ENCODE data around the gene ZNF385D. TPM values are rescaled to one million over a fixed set of nuclear protein-coding genes. Genes with fewer than 3 reads are reported as not detected.

The ZNF385D gene
- total RNA-seq, 2 experiments from 2014 or later: not detected

DNA sequence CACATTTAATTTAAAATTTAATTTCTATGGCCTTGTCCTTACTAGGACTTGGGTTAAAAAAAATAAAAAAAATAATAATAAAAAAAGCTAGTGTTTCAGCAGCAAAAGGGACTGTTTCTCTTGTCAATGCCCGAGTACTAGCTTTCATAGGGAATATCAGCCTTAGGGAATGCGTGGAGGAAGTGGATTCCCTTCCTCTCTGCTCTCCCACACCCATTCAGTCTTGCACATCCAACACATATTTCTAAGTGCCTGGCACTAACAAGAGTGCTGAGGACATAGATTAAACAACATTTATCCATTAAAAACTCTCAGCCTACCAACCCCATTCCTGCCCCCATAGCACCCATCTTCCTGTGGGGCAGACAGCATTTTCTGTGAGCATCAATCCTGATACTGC, 6.2 kb downstream of the ZNF385D start:
- H3K27ac Mint-ChIP-seq: no peak overlapping the region
- no peak overlapping the region for H3K4me3 Mint-ChIP-seq
- CTCF ChIA-PET: no interaction called here
- no peak for DNase-seq
- H3K27me3 Mint-ChIP-seq (ENCODE audit: low read depth): peaks cover 2% of the 10 kb centered on the region
- no peaks in the 10 kb centered on the region for H3K4me1 Mint-ChIP-seq (ENCODE audit: low read depth)
- no peaks in the 10 kb centered on the region for H3K36me3 Mint-ChIP-seq (ENCODE audit: low read depth)
- peaks cover 2% of the 10 kb centered on the region for H3K9me3 Mint-ChIP-seq
- intact Hi-C loops (cut with micrococcal nuclease): no loop called here

- H3K36me3 Mint-ChIP-seq (ENCODE audit: low read depth): no peaks in the 10 kb centered on the region
- intact Hi-C loops (cut with micrococcal nuclease): no loop called here
- H3K9me3 Mint-ChIP-seq: peaks cover 2% of the 10 kb centered on the region
- CTCF ChIA-PET: no interaction called here
- no peaks in the 10 kb centered on the region for H3K4me1 Mint-ChIP-seq (ENCODE audit: low read depth)
- no peak for DNase-seq
- no peaks in the 10 kb centered on the region for H3K27me3 Mint-ChIP-seq (ENCODE audit: low read depth)
- no peak overlapping the region for H3K27ac Mint-ChIP-seq
- no peak overlapping the region for H3K4me3 Mint-ChIP-seq
Observed at GRCh38 chr3:21738935-21739702, 11.9 kb downstream of the ZNF385D start.

GRCh38 chr3:21738283-21738682, 12.7 kb downstream of the ZNF385D start:
- Mint-ChIP-seq H3K36me3 (ENCODE audit: low read depth) (no peaks in the 10 kb centered on the region), H3K27ac (no peak overlapping the region), H3K4me1 (ENCODE audit: low read depth) (no peaks in the 10 kb centered on the region), H3K27me3 (ENCODE audit: low read depth) (no peaks in the 10 kb centered on the region), H3K9me3 (peaks cover 2% of the 10 kb centered on the region), H3K4me3 (no peak overlapping the region)
- CTCF ChIA-PET: no interaction called here
- intact Hi-C loops (cut with micrococcal nuclease): no loop called here
- DNase-seq: no peak

DNA sequence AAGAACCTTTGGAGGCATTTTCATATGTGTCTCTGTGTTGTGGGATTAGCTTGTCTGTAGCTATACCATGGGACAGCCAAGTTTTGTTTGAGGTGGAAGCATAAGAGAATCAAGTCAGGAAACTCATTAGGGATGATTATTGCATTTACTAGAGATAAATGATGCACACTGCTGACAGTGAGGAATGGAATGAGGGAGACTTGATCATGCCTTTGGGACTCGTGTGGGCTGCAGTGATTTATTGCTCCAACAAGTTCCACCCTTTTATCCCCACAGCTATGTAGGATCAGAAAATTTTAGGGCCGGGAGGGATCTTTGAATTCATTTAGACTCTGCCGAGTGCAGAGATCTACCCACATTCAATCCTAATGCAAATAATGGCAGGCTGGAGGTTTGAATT, 16.3 kb downstream of the ZNF385D start:
- H3K4me3 Mint-ChIP-seq: no peak overlapping the region
- intact Hi-C loops (cut with micrococcal nuclease): no loop called here
- H3K4me1 Mint-ChIP-seq (ENCODE audit: low read depth): no peaks in the 10 kb centered on the region
- peaks cover 3% of the 10 kb centered on the region for H3K9me3 Mint-ChIP-seq
- no peaks in the 10 kb centered on the region for H3K27me3 Mint-ChIP-seq (ENCODE audit: low read depth)
- CTCF ChIA-PET: no interaction called here
- H3K36me3 Mint-ChIP-seq (ENCODE audit: low read depth): no peaks in the 10 kb centered on the region
- no peak overlapping the region for H3K27ac Mint-ChIP-seq
- DNase-seq: no peak

- no peak for DNase-seq
- no peaks in the 10 kb centered on the region for H3K36me3 Mint-ChIP-seq (ENCODE audit: low read depth)
- H3K9me3 Mint-ChIP-seq: peaks cover 26% of the 10 kb centered on the region
- no peak overlapping the region for H3K4me3 Mint-ChIP-seq
- H3K27ac Mint-ChIP-seq: no peak overlapping the region
- no peaks in the 10 kb centered on the region for H3K27me3 Mint-ChIP-seq (ENCODE audit: low read depth)
- H3K4me1 Mint-ChIP-seq (ENCODE audit: low read depth): no peaks in the 10 kb centered on the region
- CTCF ChIA-PET: no interaction called here
- intact Hi-C loops (cut with micrococcal nuclease): no loop called here
Observed at GRCh38 chr3:21729888-21730459, 21.0 kb downstream of the ZNF385D start.

DNA sequence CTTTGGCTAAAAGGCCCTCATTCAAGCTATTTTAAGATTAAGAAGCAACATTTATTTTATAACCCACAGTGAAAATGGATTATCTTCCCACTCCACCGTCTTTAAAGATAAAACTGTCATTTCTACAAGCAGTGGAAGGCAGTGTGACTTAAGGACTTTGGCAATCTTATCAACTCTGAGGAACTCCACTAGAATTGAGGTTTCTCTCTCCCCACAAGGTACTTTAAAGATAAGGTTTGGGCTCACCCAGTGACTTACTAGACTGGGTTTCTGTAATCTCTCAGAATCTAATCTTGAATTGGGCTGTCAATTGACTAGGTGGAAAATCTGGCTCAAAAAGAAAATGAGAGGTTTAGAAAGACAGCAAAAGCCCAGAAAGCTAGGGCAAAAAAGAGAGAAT, 21.7 kb downstream of the ZNF385D start:
- Mint-ChIP-seq H3K36me3 (ENCODE audit: low read depth) (no peaks in the 10 kb centered on the region), H3K27ac (no peak overlapping the region), H3K4me3 (no peak overlapping the region), H3K27me3 (ENCODE audit: low read depth) (no peaks in the 10 kb centered on the region), H3K9me3 (peaks cover 30% of the 10 kb centered on the region), H3K4me1 (ENCODE audit: low read depth) (no peaks in the 10 kb centered on the region)
- no peak for DNase-seq
- intact Hi-C loops (cut with micrococcal nuclease): no loop called here
- CTCF ChIA-PET: no interaction called here

GRCh38 chr3:21722768-21723167, 28.2 kb downstream of the ZNF385D start:
- no peak for DNase-seq
- Mint-ChIP-seq H3K4me1 (ENCODE audit: low read depth) (no peaks in the 10 kb centered on the region), H3K9me3 (peaks cover 33% of the 10 kb centered on the region), H3K4me3 (no peak overlapping the region), H3K36me3 (ENCODE audit: low read depth) (no peaks in the 10 kb centered on the region), H3K27ac (no peak overlapping the region), H3K27me3 (ENCODE audit: low read depth) (no peaks in the 10 kb centered on the region)
- intact Hi-C loops (cut with micrococcal nuclease): no loop called here
- CTCF ChIA-PET: no interaction called here

DNA sequence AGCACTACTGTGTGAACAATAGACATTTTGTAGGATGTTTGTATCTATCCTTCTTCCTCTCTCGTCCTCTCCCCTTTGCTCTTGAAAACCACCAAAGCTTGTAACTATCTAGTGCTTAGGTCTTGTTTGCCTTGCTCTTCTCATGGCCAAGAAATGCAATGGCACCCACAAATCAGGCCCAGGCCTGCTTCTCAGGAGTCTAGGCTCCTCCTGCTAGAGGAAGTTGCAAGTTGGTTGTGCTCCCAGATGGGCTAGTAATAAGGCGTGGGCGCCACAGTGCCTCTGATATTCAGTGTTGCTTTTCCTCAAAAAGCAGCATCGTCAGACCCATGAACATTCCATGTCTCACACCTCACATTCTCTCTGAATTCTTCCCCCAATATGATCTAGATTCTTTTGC, 28.7 kb downstream of the ZNF385D start:
- intact Hi-C loops (cut with micrococcal nuclease): no loop called here
- H3K36me3 Mint-ChIP-seq (ENCODE audit: low read depth): no peaks in the 10 kb centered on the region
- H3K27me3 Mint-ChIP-seq (ENCODE audit: low read depth): no peaks in the 10 kb centered on the region
- CTCF ChIA-PET: no interaction called here
- no peak overlapping the region for H3K4me3 Mint-ChIP-seq
- no peak for DNase-seq
- H3K27ac Mint-ChIP-seq: no peak overlapping the region
- peaks cover 31% of the 10 kb centered on the region for H3K9me3 Mint-ChIP-seq
- no peaks in the 10 kb centered on the region for H3K4me1 Mint-ChIP-seq (ENCODE audit: low read depth)

- Mint-ChIP-seq H3K9me3 (peaks cover 7% of the 10 kb centered on the region), H3K4me1 (ENCODE audit: low read depth) (no peaks in the 10 kb centered on the region)
Observed at GRCh38 chr3:21718943-21719591, 31.9 kb downstream of the ZNF385D start.

GRCh38 chr3:21718161-21718765, 32.7 kb downstream of the ZNF385D start:
- Mint-ChIP-seq H3K27ac (no peak overlapping the region), H3K9me3 (peaks cover 7% of the 10 kb centered on the region), H3K36me3 (ENCODE audit: low read depth) (no peaks in the 10 kb centered on the region)

More at GRCh38 chr3:21718943-21719591, 31.9 kb downstream of the ZNF385D start:
- DNase-seq: no peak
- no peaks in the 10 kb centered on the region for H3K27me3 Mint-ChIP-seq (ENCODE audit: low read depth)
- H3K4me3 Mint-ChIP-seq: no peak overlapping the region
- no peaks in the 10 kb centered on the region for H3K36me3 Mint-ChIP-seq (ENCODE audit: low read depth)
- H3K27ac Mint-ChIP-seq: no peak overlapping the region
- CTCF ChIA-PET: no interaction called here
- intact Hi-C loops (cut with micrococcal nuclease): no loop called here

GRCh38 chr3:21715662-21716061, 35.3 kb downstream of the ZNF385D start:
- intact Hi-C loops (cut with micrococcal nuclease): no loop called here
- no peaks in the 10 kb centered on the region for H3K36me3 Mint-ChIP-seq (ENCODE audit: low read depth)
- H3K9me3 Mint-ChIP-seq: peaks cover 7% of the 10 kb centered on the region
- CTCF ChIA-PET: no interaction called here
- H3K27me3 Mint-ChIP-seq (ENCODE audit: low read depth): no peaks in the 10 kb centered on the region
- no peak for DNase-seq
- no peak overlapping the region for H3K4me3 Mint-ChIP-seq
- H3K27ac Mint-ChIP-seq: no peak overlapping the region
- H3K4me1 Mint-ChIP-seq (ENCODE audit: low read depth): no peaks in the 10 kb centered on the region

More at GRCh38 chr3:21718161-21718765, 32.7 kb downstream of the ZNF385D start:
- Mint-ChIP-seq H3K27me3 (ENCODE audit: low read depth) (no peaks in the 10 kb centered on the region), H3K4me1 (ENCODE audit: low read depth) (no peaks in the 10 kb centered on the region), H3K4me3 (no peak overlapping the region)
- intact Hi-C loops (cut with micrococcal nuclease): no loop called here
- no peak for DNase-seq
- CTCF ChIA-PET: no interaction called here

DNA sequence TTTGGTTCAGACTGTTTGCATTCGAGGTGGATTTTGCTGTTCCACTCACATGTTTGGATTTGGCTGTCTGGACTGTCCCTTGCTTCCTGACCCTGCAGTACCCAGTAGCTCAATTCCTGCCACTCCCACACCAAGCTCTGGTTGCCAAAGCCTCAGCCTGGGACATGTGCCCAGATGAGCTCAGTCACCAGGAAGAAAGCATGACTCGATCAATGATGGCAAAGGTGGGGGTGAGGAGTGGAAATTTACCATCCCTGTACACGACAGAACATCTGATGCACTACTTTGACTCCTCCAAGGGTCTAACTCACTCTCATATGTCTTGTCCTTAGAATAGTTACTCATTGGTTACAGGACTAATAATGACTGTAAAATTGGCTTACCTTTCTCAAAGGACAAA, 45.2 kb downstream of the ZNF385D start:
- Mint-ChIP-seq H3K27ac (no peak overlapping the region), H3K9me3 (peaks cover 7% of the 10 kb centered on the region), H3K36me3 (ENCODE audit: low read depth) (no peaks in the 10 kb centered on the region), H3K4me1 (ENCODE audit: low read depth) (no peaks in the 10 kb centered on the region), H3K27me3 (ENCODE audit: low read depth) (no peaks in the 10 kb centered on the region), H3K4me3 (no peak overlapping the region)
- intact Hi-C loops (cut with micrococcal nuclease): no loop called here
- no peak for DNase-seq
- CTCF ChIA-PET: no interaction called here

GRCh38 chr3:21704796-21705195, 46.2 kb downstream of the ZNF385D start:
- Mint-ChIP-seq H3K4me1 (ENCODE audit: low read depth) (no peaks in the 10 kb centered on the region), H3K36me3 (ENCODE audit: low read depth) (no peaks in the 10 kb centered on the region), H3K27ac (no peak overlapping the region), H3K27me3 (ENCODE audit: low read depth) (no peaks in the 10 kb centered on the region), H3K4me3 (no peak overlapping the region), H3K9me3 (peaks cover 5% of the 10 kb centered on the region)
- CTCF ChIA-PET: no interaction called here
- DNase-seq: no peak
- intact Hi-C loops (cut with micrococcal nuclease): no loop called here
